Smooth muscle cell (in vitro differentiated cells): ENCODE results near the gene PPP6C. TPM values are rescaled to one million over a fixed set of nuclear protein-coding genes. Genes with fewer than 3 reads are reported as not detected.
"Not testable (repeated sequence)": the region's sequence is repeated elsewhere in the genome, so short reads cannot be mapped to it uniquely, and the experiment has no call there.

Experiments used
- DNase-seq: peaks from one replicate; lab custom pipeline; 2025; ENCODE audit not compliant: unreplicated experiment; lab: John Stamatoyannopoulos, UW
- H2AFZ ChIP-seq: fragments of 200-600 bp; sonication (generic); 2 replicates; pipeline ENCODE4 v1.6.0; 2016; ENCODE audit warnings: antibody characterized with exemption, low read depth, mild to moderate bottlenecking
- H3F3A ChIP-seq: fragments of 200-600 bp; sonication (generic); 2 replicates; pipeline ENCODE4 v1.6.0; 2017; ENCODE audit warnings: antibody characterized with exemption, low read depth
- H3K27ac ChIP-seq: fragments of 200-600 bp; sonication (generic); 2 replicates; pipeline ENCODE4 v1.5.1; 2016; ENCODE audit warnings: low read depth, mild to moderate bottlenecking
- H3K27me3 ChIP-seq: fragments of 200-600 bp; sonication (generic); 2 replicates; pipeline ENCODE4 v1.6.1; 2016; ENCODE audit warnings: low read depth, mild to moderate bottlenecking
- H3K36me3 ChIP-seq: fragments of 200-600 bp; sonication (generic); 2 replicates; pipeline ENCODE4 v1.5.1; 2016; ENCODE audit warnings: low read depth
- H3K4me1 ChIP-seq: fragments of 200-600 bp; sonication (generic); 2 replicates; pipeline ENCODE4 v1.5.1; 2016; ENCODE audit warnings: low read depth
- H3K4me2 ChIP-seq: fragments of 200-600 bp; sonication (generic); 2 replicates; pipeline ENCODE4 v1.6.0; 2016; ENCODE audit warnings: mild to moderate bottlenecking
- H3K4me3 ChIP-seq: fragments of 200-600 bp; sonication (generic); 2 replicates; pipeline ENCODE4 v1.5.1; 2016; ENCODE audit warnings: mild to moderate bottlenecking
- H3K79me2 ChIP-seq: fragments of 200-600 bp; sonication (generic); 2 replicates; pipeline ENCODE4 v1.6.0; 2016; ENCODE audit warnings: low read depth, mild to moderate bottlenecking
- H3K9ac ChIP-seq: fragments of 200-600 bp; sonication (generic); 2 replicates; pipeline ENCODE4 v1.6.0; 2016; ENCODE audit warnings: low read depth
- H3K9me3 ChIP-seq: fragments of 200-600 bp; sonication (generic); replicated peaks from 2 replicates; pipeline ENCODE4 v1.5.1; 2016; ENCODE audit warnings: low read depth
- H4K20me1 ChIP-seq: fragments of 200-600 bp; sonication (generic); 2 replicates; pipeline ENCODE4 v1.6.0; 2016; ENCODE audit warnings: low read depth
- WGBS: methylation state at CpG from one replicate; pipeline ENCODE4 v1.1.7; 2016; ENCODE audit warnings: low lambda C conversion rate; 5-methylcytosine and 5-hydroxymethylcytosine counted together
- polyA plus RNA-seq: library from polyadenylated mRNA; unstranded; fragments of >200 nt; fragmentation: Nextera tagmentation; extraction: Ambion mirVana; gene quantifications from 2 replicates; pipeline ENCODE4 v1.2.1, GENCODE V29; 2016
- total RNA-seq: library from RNA; depleted of rRNA; stranded (reverse); fragments of >200 nt; gene quantifications from 2 replicates; pipeline ENCODE4 v1.2.3, GENCODE V29; 2014
- TF ChIP-seq, protein P1 (sequence below): fragments of 200-600 bp; sonication (generic); IDR thresholded peaks from 2 replicates; pipeline ENCODE4 v1.5.1; 2017; ENCODE audit warnings: borderline replicate concordance, mild to moderate bottlenecking, antibody characterized with exemption; ENCODE audit not compliant: insufficient read depth, poor library complexity, severe bottlenecking

The PPP6C gene
- total and polyA plus RNA-seq, 2 experiments from 2014 or later: 25.2 to 34.2 TPM

DNA sequence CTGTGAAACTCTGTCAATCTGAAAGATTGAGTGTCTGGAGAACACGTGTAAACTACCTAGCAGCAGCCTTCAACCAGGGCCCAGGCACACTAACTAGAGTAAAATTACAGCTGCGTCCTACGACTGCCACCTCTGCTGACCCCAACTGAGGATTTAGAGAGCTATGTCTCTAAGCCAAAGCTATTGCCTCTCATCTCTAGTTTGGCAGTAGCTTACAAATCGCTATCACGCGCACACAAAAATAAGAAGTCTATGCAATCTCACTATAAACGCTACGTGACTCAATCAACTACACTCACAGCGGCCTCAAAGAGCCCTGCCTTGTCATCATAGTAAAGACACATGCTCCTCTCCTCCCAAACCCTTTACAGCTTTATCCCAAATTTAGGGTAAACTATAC, 8.7 kb downstream of the PPP6C start:
- H3K27me3 ChIP-seq: no peaks in the 10 kb centered on the region
- H3K4me3 ChIP-seq: no peak overlapping the region
- no peak overlapping the region for H3K4me2 ChIP-seq
- no peaks in the 10 kb centered on the region for H3F3A ChIP-seq
- WGBS: 94% methylated on average over 9 of the region's 9 CpGs
- no peaks in the 10 kb centered on the region for H3K4me1 ChIP-seq
- H2AFZ ChIP-seq: no peak overlapping the region
- H3K27ac ChIP-seq: no peak overlapping the region
- H3K9ac ChIP-seq: no peak overlapping the region
- H3K9me3 ChIP-seq: no peaks in the 10 kb centered on the region
- peaks cover 98% of the 10 kb centered on the region for H3K79me2 ChIP-seq
- H3K36me3 ChIP-seq: no peaks in the 10 kb centered on the region
- DNase-seq: no peak
- TF ChIP-seq, protein P1, sequence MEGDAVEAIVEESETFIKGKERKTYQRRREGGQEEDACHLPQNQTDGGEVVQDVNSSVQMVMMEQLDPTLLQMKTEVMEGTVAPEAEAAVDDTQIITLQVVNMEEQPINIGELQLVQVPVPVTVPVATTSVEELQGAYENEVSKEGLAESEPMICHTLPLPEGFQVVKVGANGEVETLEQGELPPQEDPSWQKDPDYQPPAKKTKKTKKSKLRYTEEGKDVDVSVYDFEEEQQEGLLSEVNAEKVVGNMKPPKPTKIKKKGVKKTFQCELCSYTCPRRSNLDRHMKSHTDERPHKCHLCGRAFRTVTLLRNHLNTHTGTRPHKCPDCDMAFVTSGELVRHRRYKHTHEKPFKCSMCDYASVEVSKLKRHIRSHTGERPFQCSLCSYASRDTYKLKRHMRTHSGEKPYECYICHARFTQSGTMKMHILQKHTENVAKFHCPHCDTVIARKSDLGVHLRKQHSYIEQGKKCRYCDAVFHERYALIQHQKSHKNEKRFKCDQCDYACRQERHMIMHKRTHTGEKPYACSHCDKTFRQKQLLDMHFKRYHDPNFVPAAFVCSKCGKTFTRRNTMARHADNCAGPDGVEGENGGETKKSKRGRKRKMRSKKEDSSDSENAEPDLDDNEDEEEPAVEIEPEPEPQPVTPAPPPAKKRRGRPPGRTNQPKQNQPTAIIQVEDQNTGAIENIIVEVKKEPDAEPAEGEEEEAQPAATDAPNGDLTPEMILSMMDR: no peak
- H4K20me1 ChIP-seq: peaks cover 97% of the 10 kb centered on the region

DNA sequence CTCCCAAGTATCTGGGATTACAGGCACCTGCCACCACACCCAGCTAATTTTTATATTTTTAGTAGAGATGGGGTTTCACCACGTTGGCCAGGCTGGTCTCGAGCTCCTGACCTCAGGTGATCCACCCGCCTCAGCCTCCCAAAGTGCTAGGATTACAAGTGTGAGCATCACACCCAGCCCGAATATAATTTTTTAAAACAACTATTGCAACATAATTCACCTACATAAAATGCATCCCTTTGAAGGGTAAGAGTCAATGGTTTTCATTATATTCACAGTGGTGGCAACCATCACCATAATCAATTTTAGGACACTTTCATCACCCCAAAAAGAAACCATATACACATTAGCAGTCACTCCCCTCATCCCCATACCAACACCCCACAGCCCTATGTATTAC, 9.8 kb downstream of the PPP6C start:
- WGBS: 100% methylated on average over 4 of the region's 4 CpGs
- H3K27me3 ChIP-seq, DNase-seq, H3K9ac ChIP-seq, H3K36me3 ChIP-seq, H2AFZ ChIP-seq, H3K4me2 ChIP-seq, H3K4me1 ChIP-seq, H3K4me3 ChIP-seq, H3K27ac ChIP-seq, H3K9me3 ChIP-seq, H3F3A ChIP-seq: not testable (repeated sequence)
- H3K79me2 ChIP-seq: peaks cover 97% of the 10 kb centered on the region
- H4K20me1 ChIP-seq: peaks cover 96% of the 10 kb centered on the region

DNA sequence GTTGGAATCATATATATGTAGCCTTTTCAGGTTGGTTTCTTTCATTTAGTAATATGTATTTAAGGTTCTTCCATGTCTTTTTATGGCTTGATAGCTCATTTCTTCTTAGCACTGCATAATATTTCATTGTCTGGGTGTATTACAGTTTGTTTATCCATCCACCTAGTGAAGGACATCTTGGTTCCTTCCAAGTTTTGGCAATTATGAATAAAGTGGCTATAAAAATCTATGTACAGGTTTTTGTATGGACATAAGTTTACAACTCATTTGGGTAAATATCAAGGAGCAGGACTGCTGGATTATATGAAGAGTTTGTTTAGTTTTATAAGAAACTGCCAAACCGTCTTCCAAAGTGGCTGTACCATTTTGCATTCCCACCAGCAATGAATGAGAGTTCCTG, 11.7 kb downstream of the PPP6C start:
- 96% methylated on average over 1 of the region's 1 CpG for WGBS
- Histone ChIP-seq H4K20me1 (peaks cover 94% of the 10 kb centered on the region), H3F3A (no peaks in the 10 kb centered on the region), H3K9ac (no peak overlapping the region), H3K36me3 (no peaks in the 10 kb centered on the region), H3K4me1 (no peaks in the 10 kb centered on the region), H3K4me2 (no peak overlapping the region), H3K79me2 (peaks cover 95% of the 10 kb centered on the region), H3K27me3 (no peaks in the 10 kb centered on the region), H3K9me3 (no peaks in the 10 kb centered on the region), H3K4me3 (no peak overlapping the region), H3K27ac (no peak overlapping the region), H2AFZ (no peak overlapping the region)
- DNase-seq: no peak
- TF ChIP-seq, protein P1: no peak

DNA sequence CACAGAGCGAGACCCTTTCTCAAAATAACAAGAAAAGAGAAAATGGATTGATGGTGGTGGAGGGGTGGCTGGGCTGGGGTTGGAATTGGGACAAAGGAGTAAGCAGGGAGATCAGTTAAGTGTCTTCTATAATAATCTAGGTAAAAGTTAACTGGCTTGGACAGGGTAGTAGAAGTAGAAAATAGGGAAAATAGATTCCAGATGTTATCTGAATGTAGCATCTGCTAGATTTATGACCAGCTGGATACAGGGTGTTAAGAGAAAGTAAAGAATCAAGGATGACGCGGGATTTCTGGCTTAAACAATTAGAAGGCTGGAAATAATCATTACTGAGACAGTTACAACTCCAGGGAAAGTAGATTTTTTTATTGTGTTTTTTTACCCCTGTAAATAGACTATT, 13.0 kb downstream of the PPP6C start:
- Histone ChIP-seq H3K4me3 (no peak overlapping the region), H2AFZ (no peak overlapping the region), H3K4me1 (no peaks in the 10 kb centered on the region), H3K9me3 (no peaks in the 10 kb centered on the region), H3K79me2 (peaks cover 94% of the 10 kb centered on the region), H3K27me3 (no peaks in the 10 kb centered on the region), H3K27ac (no peak overlapping the region), H3K4me2 (no peak overlapping the region), H3K36me3 (no peaks in the 10 kb centered on the region), H4K20me1 (peaks cover 94% of the 10 kb centered on the region), H3F3A (no peaks in the 10 kb centered on the region), H3K9ac (no peak overlapping the region)
- 87% methylated on average over 3 of the region's 3 CpGs for WGBS
- TF ChIP-seq, protein P1: no peak
- DNase-seq: no peak
